Pons (tissue), 1 donor: Measurements from ENCODE around the gene MVP.

ENCODE experiments used
- DNase-seq: peaks from one replicate; pipeline ENCODE4 v3.0.0-alpha.2; 2016; ENCODE audit warnings: low spot score

MVP gene

GRCh38 chr16:29804455-29805231 lies 15.6 kb upstream of the MVP start:
- DNase-seq = no peak

- peak; percentile 94 for DNase-seq
Observed at GRCh38 chr16:29805232-29806098, 14.8 kb upstream of the MVP start.

- no peak for DNase-seq
Observed at GRCh38 chr16:29806099-29806579, 14.1 kb upstream of the MVP start, which contains the start of gene MAZ. TSS of gene MAZ (plus strand) at chr16:29806529. CDS start at chr16:29806702, 173 bp downstream.

GRCh38 chr16:29806641-29807425 lies 13.4 kb upstream of the MVP start:
- no peak for DNase-seq

GRCh38 chr16:29807426-29808218 lies 12.6 kb upstream of the MVP start:
- peak; percentile 87 for DNase-seq

- no peak for DNase-seq
Observed at GRCh38 chr16:29808219-29808900, 11.9 kb upstream of the MVP start.

- no peak for DNase-seq
Observed at GRCh38 chr16:29809031-29809747, 11.1 kb upstream of the MVP start.

GRCh38 chr16:29809850-29810698 lies 10.2 kb upstream of the MVP start:
- no peak for DNase-seq

GRCh38 chr16:29810699-29811169 lies 9.5 kb upstream of the MVP start:
- DNase-seq = no peak

- peak; percentile 96 for DNase-seq
Observed at GRCh38 chr16:29811170-29811895, 8.9 kb upstream of the MVP start.

- DNase-seq = no peak
Observed at GRCh38 chr16:29811896-29812665, 8.2 kb upstream of the MVP start, which contains the start of gene PRRT2. TSS of gene PRRT2 (plus strand) at chr16:29812193. CDS start at chr16:29813055, 862 bp downstream.

GRCh38 chr16:29812754-29813643 lies 7.3 kb upstream of the MVP start:
- no peak for DNase-seq

GRCh38 chr16:29813644-29814562 lies 6.4 kb upstream of the MVP start:
- DNase-seq = no peak

GRCh38 chr16:29814592-29814991 lies 5.7 kb upstream of the MVP start:
- no peak for DNase-seq
